Caco-2 (cell line): ENCODE data around the gene WDR27. TPM values are rescaled to one million over a fixed set of nuclear protein-coding genes. Genes with fewer than 3 reads are reported as not detected.

Source experiments
- BruUV-seq: library from RNA; stranded (reverse); fragments of 400-500 nt; replicated peaks from 2 replicates; lab custom pipeline; 2021; lab: Mats Ljungman, UMichigan
- CTCF ChIA-PET: fragments of 300-600 bp; sonication (Branson Sonifier 250); formaldehyde crosslinking; loops from one replicate; lab custom pipeline; 2022; ENCODE audit warnings: antibody characterized with exemption; lab: Charles Lee
- POLR2A ChIA-PET: fragments of 300-600 bp; sonication (Branson Sonifier 250); formaldehyde crosslinking; loops from one replicate; lab custom pipeline; 2022; ENCODE audit warnings: antibody characterized with exemption; lab: Charles Lee
- DNase-seq, 2 experiments: peaks; one replicate each; pipeline versions ENCODE4 v3.0.0 to v3.0.0-alpha.2; 2020 to 2022
- H3K27me3 ChIP-seq: replicated peaks from 2 replicates; pipeline ENCODE4 v1.6.0; 2011; ENCODE audit warnings: low read length; ENCODE audit not compliant: control insufficient read depth, insufficient read depth
- H3K36me3 ChIP-seq: 2 replicates; pipeline ENCODE4 v1.5.1; 2011; ENCODE audit warnings: low read length; ENCODE audit not compliant: control insufficient read depth, insufficient read depth
- H3K4me1 ChIP-seq: fragments of 250-450 bp; sonication (Bioruptor Pico); 2 replicates; pipeline ENCODE4 v1.5.1; 2020; ENCODE audit warnings: mild to moderate bottlenecking
- H3K4me3 ChIP-seq: 2 replicates; pipeline ENCODE4 v1.5.1; 2011; ENCODE audit warnings: low read depth, mild to moderate bottlenecking, control low read depth, low read length
- H3K9me3 ChIP-seq: fragments of 250-450 bp; sonication (Bioruptor Pico); 2 replicates; pipeline ENCODE4 v1.5.1; 2020; ENCODE audit warnings: mild to moderate bottlenecking, moderate library complexity
- H3K27ac Mint-ChIP-seq: one replicate; pipeline ENCODE4 v1.8.0; 2022; ENCODE audit warnings: mixed read lengths; ENCODE audit not compliant: unreplicated experiment
- H3K27me3 Mint-ChIP-seq: one replicate; pipeline ENCODE4 v1.8.0; 2022; ENCODE audit warnings: mixed read lengths; ENCODE audit not compliant: insufficient read depth, unreplicated experiment
- H3K36me3 Mint-ChIP-seq: one replicate; pipeline ENCODE4 v1.8.0; 2022; ENCODE audit warnings: mild to moderate bottlenecking, mixed read lengths; ENCODE audit not compliant: insufficient read depth, unreplicated experiment
- H3K4me1 Mint-ChIP-seq: one replicate; pipeline ENCODE4 v1.8.0; 2022; ENCODE audit warnings: low read depth, mixed read lengths; ENCODE audit not compliant: unreplicated experiment
- H3K4me3 Mint-ChIP-seq: one replicate; pipeline ENCODE4 v1.8.0; 2022; ENCODE audit warnings: mild to moderate bottlenecking, moderate library complexity, mixed read lengths; ENCODE audit not compliant: unreplicated experiment
- H3K9me3 Mint-ChIP-seq: one replicate; pipeline ENCODE4 v1.8.0; 2022; ENCODE audit warnings: mixed read lengths; ENCODE audit not compliant: unreplicated experiment
- CTCF ChIP-seq, 2 experiments: fragments of 200-600 bp in 1 of 2; IDR thresholded peaks; 1 replicate in 1 of 2; 2 replicates in 1 of 2; pipeline versions ENCODE4 v1.5.1 to v1.8.0; 2011 to 2022; ENCODE audit warnings: antibody characterized with exemption in 1 of 2, control low read depth in 1 of 2, inconsistent platforms in 1 of 2, low read depth in 1 of 2, low read length in 1 of 2, mild to moderate bottlenecking in 1 of 2, moderate library complexity in 1 of 2; ENCODE audit not compliant: insufficient read depth in 1 of 2, severe bottlenecking in 1 of 2, unreplicated experiment in 1 of 2
- intact Hi-C: fragments of 100-400 bp; cut with micrococcal nuclease; formaldehyde crosslinking; loops from one replicate; pipeline ENCODE4 v1.10.0; 2022; ENCODE audit not compliant: unreplicated experiment
- total RNA-seq: library from RNA; stranded (reverse); gene quantifications from 2 replicates; pipeline ENCODE4 v1.2.3, GENCODE V29; 2022

The WDR27 gene
- total RNA-seq, 1 experiment from 2014 or later: 62.9 TPM

GRCh38 chr6:169502445-169502844, 199.4 kb downstream of the WDR27 start:
- ChIA-PET CTCF (no interaction called here), POLR2A (no interaction called here)
- Mint-ChIP-seq H3K36me3 (no peaks in the 10 kb centered on the region), H3K9me3 (no peaks in the 10 kb centered on the region), H3K27ac (no peak overlapping the region), H3K27me3 (no peaks in the 10 kb centered on the region), H3K4me3 (no peak overlapping the region), H3K4me1 (no peaks in the 10 kb centered on the region)
- no peaks in the 10 kb centered on the region for H3K9me3 ChIP-seq
- H3K27me3 ChIP-seq: no peaks in the 10 kb centered on the region
- no peaks in the 10 kb centered on the region for H3K36me3 ChIP-seq
- no TSS peak for BruUV-seq
- no peaks in the 10 kb centered on the region for H3K4me1 ChIP-seq
- H3K4me3 ChIP-seq: no peak overlapping the region
- intact Hi-C loops: no loop called here
- no peak for TF ChIP-seq CTCF (IDR thresholded peaks at IDR 0.05; ENCODE audit: insufficient read depth in 1 of 2, low read depth in 1 of 2, low read length in 1 of 2, severe bottlenecking in 1 of 2, unreplicated experiment in 1 of 2)
- DNase-seq: no peak

DNA sequence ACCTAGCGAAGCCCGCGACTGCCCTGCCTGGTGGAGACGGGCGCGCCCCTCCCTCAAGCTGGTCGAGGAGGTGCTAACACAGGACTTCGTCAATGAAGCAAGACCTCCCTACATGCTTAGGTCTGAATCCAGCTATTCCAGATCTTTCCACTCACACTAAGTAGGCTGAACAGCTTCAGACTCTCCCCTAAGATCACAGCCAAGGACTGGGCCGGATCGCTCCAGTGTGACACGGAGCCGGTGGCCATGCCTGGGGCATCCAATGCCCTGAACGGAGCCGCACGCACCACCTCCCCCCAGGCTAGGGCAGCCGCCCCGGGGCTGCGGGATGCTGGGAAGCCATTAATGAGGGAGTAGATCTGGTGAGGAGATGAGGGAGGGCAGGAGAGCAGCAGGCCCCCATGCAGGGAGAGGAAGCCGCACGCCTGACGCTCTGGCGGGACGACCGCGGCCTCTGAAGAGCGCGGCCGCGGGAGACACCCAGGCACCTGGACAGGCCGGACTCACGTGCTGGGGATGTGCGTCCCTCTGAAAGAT, 200.0 kb downstream of the WDR27 start:
- Histone ChIP-seq H3K4me1 (no peaks in the 10 kb centered on the region), H3K9me3 (no peaks in the 10 kb centered on the region), H3K27me3 (no peaks in the 10 kb centered on the region), H3K4me3 (no peak overlapping the region), H3K36me3 (no peaks in the 10 kb centered on the region)
- no peaks in the 10 kb centered on the region for H3K4me1 Mint-ChIP-seq
- CTCF ChIA-PET: no interaction called here
- H3K27ac Mint-ChIP-seq: no peak overlapping the region
- no peak for TF ChIP-seq CTCF (IDR thresholded peaks at IDR 0.05; ENCODE audit: insufficient read depth in 1 of 2, low read depth in 1 of 2, low read length in 1 of 2, severe bottlenecking in 1 of 2, unreplicated experiment in 1 of 2)
- no peak for DNase-seq
- POLR2A ChIA-PET: no interaction called here
- H3K27me3 Mint-ChIP-seq: no peaks in the 10 kb centered on the region
- H3K4me3 Mint-ChIP-seq: no peak overlapping the region
- BruUV-seq: no TSS peak
- no peaks in the 10 kb centered on the region for H3K9me3 Mint-ChIP-seq
- H3K36me3 Mint-ChIP-seq: no peaks in the 10 kb centered on the region
- intact Hi-C loops: no loop called here

DNA sequence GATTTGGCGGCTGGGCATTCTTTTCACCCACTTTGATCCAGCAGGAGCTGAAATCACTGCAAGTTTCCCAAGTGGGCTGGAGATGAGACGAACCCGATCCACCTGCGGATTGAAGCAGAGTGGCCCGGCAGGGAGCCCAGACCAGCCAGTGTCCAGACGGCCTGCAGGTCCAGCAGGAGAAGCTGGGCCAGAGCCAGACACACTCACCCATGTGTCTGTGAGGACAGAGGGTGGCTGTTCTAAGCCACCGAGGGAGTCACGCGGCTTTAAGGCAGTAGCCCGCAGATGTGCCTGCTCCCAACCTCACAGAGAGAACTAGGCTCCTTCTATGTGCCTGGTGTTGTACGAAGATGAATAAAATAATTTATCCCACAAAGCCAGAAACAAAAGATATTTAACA, 200.7 kb downstream of the WDR27 start:
- Mint-ChIP-seq H3K9me3 (no peaks in the 10 kb centered on the region), H3K4me3 (no peak overlapping the region), H3K36me3 (no peaks in the 10 kb centered on the region), H3K27ac (no peak overlapping the region), H3K27me3 (no peaks in the 10 kb centered on the region), H3K4me1 (no peaks in the 10 kb centered on the region)
- Histone ChIP-seq H3K4me1 (no peaks in the 10 kb centered on the region), H3K27me3 (no peaks in the 10 kb centered on the region), H3K4me3 (no peak overlapping the region), H3K36me3 (no peaks in the 10 kb centered on the region), H3K9me3 (no peaks in the 10 kb centered on the region)
- POLR2A ChIA-PET: no interaction called here
- intact Hi-C loops: no loop called here
- BruUV-seq: no TSS peak
- DNase-seq: no peak
- CTCF ChIA-PET: no interaction called here
- TF ChIP-seq CTCF (IDR thresholded peaks at IDR 0.05; ENCODE audit: insufficient read depth in 1 of 2, low read depth in 1 of 2, low read length in 1 of 2, severe bottlenecking in 1 of 2, unreplicated experiment in 1 of 2): no peak
